Stimulated activated CD8-positive, alpha-beta memory T cell treated with anti-CD3 and anti-CD28 coated beads, Interleukin-2, amount 100 ng/mL, for 48 hours (primary cell): ENCODE data around the gene TAS2R31.
"Not testable (repeated sequence)": the region's sequence is repeated elsewhere in the genome, so short reads cannot be mapped to it uniquely, and the experiment has no call there.

ENCODE experiments used
- DNase-seq, 2 donors: peaks; one replicate each; pipeline ENCODE4 v3.0.0-alpha.2; 2020; ENCODE audit warnings: low read depth in 2 of 2

TAS2R31 gene, protein sequence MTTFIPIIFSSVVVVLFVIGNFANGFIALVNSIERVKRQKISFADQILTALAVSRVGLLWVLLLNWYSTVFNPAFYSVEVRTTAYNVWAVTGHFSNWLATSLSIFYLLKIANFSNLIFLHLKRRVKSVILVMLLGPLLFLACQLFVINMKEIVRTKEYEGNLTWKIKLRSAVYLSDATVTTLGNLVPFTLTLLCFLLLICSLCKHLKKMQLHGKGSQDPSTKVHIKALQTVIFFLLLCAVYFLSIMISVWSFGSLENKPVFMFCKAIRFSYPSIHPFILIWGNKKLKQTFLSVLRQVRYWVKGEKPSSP

DNA sequence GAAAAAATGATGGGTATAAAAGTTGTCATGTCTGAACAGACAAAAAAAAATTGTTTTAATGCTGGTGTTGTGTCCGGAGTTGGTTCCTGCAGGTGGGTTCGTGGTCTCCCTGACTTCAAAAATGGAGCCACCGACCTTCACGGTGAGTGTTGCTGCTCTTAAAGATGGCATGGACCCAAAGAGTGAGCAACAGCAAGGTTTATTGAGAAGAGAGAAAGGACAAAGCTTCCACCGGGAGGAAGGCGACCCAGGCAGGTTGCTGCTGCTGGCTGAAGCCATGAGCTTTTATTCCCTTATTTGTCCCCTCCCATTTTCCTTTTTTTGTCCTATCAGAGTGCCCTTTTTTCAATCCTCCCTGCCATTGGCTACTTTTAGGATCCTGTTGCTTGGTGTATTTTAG is at the start of gene TAS2R31:
TSS of gene TAS2R31 (minus strand) at position 101 of the 400 bp plus-strand sequence. CDS start at position 29, 72 bp downstream.
- DNase-seq = no peak

- no peak for DNase-seq
Measured at GRCh38 chr12:11078246-11078645, 47.0 kb upstream of the TAS2R31 start.

- no peak for DNase-seq
Measured at GRCh38 chr12:11075642-11076041, 44.4 kb upstream of the TAS2R31 start.

GRCh38 chr12:11071414-11071813 is 40.2 kb upstream of the TAS2R31 start:
- DNase-seq = no peak

DNA sequence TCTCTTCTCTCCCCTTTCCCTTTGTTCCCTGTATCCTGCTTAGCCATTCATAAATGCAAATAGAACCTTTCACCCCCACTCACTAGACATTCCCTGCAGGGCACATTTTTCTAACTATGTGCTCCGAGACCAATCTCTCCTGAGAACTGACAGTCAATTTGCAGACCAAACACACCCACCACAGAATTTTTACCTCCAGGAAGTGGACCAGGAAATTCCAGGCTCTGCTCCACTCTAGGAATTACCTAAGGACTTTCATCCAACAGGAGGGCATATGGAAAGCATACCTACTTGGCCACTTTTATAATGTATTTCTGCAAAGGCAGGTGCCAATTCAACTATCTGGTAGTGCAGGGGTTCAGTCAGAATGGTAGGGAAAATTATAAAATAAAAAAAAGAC is 39.8 kb upstream of the TAS2R31 start:
- no peak for DNase-seq

DNA sequence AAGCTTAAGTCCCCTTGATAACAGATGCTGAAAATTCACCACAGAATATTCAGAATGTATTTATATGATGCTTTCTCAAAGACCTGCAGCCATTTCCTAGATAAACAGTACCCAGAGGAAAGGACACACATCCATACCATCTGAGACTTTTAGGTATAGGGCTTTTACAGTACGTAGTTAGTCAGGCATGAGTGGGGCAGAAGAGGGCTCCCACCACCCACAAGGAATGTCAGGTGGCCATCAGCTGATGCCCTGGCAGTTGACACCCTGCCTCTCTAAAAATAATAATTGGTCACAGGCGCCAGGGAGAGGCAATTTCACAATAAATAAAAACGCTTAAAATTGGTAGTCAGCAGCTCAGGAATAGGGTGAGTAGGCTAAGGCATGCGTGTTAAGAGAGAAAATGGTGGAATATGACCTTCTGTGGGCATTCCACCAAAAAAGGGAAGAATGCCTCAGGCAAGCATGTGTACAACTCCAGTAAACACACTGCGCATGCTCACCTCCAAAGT is 38.7 kb upstream of the TAS2R31 start:
- DNase-seq = no peak

DNA sequence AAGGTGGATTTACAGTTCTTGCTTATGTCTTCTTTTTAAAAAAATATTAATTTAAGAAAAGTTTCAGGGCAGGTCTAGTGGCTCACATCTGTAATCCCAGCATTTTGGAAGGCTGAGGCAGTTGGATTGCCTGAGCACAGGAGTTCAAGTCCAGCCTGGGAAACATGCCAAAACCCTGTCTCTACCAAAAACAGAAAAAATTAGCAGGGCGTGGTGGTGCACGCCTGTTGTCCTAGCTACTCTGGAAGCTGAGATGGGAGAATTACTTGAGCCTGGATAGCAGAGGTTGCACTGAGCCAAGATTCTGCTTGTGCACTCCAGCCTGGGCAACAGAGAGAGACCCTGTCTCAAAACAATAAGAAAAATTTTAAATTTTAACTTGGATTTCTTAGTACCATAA is 36.3 kb upstream of the TAS2R31 start:
- DNase-seq = no peak

GRCh38 chr12:11062194-11062593 is 31.0 kb upstream of the TAS2R31 start, which contains the start of gene TAS2R46:
Gene TAS2R46, minus strand, starts transcription at chr12:11062294. Its CDS starts 0 bp downstream, at chr12:11062294.
- DNase-seq = not testable (repeated sequence)

GRCh38 chr12:11059784-11060183 is 28.6 kb upstream of the TAS2R31 start:
- no peak for DNase-seq

DNA sequence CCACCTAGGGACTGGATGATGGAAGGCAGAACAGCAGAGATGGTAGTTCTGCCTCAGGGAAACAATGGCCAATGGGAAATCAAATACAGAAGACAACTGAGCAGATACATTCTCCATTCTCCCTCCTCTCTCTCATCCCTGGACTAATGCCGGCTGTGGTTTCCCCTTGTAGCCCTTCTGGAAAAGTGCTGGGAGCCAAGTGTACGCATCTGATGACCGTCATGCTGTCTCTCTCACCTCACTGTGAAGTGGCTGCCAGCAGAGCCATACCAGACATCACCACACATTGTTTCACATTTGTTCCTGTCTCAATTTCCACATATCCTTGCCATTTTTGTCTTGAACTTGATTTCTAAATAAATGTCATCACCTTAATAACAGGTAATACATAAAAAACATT is 27.8 kb upstream of the TAS2R31 start:
- no peak for DNase-seq

DNA sequence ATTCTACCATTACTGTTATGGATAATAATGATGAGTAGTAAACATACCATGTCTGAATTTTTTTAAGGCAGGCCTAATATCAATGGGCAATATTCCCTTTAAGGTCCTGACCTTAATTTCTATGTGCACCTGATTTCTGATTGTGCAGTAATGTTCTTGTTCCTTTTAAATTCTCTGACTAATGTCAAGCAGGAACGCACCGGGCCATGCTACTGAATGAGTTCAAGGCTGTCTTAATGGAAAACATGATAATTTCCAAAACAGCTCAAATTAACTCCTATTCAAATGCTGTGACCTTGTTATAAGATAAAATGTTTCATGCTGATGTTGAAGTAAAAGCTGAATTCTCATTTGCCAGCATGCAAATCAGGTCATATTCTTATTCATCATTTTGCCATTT is 24.1 kb upstream of the TAS2R31 start:
- no peak for DNase-seq

DNA sequence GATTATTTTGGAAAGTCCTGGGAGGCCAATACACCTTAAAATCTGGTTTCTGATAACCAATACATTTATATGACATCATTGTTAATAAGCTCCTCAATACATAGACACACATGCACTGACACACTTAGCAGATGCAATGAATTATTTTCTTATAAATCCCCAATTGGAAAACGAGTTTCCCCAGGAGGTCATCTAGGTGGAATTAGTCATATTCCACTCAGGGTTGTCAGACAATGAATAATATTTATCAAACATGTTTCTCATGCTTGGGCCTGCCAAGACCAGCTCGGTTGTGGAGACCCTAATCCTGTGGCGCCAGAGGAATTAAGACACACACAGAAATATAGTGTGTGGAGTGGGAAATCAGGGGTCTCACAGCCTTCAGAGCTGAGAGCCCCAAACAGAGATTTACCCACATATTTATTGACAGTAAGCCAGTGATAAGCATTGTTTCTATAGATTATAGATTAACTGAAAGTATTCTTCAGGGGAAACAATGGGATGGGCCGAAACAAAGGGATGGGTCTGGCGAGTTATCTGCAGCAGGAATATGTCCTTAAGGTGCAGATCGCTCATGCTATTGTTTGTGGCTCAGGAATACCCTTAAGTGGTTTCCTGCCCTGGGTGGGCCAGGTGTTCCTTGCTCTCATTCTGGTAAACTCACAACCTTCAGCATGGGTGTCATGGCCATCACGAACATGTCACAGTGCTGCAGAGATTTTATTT is 18.8 kb upstream of the TAS2R31 start:
- DNase-seq = not testable (repeated sequence)

DNA sequence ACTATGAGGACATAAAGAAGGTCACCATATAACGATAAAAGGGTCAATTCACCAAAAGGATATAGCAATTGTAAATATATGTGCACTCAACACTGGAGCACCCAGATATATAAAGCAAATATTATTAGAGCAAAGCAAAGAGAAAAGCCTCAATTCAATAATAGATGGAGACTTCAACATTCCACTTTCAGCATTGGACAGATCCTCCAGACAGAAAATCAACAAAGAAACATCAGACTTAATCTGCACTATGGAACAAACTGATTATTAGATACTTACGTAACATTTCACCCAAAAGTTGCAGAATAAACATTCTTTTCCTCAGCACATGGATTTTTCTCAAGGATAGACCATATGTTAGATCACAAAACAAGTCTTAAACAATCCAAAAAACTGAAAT is 10.2 kb upstream of the TAS2R31 start:
- DNase-seq = not testable (repeated sequence)

DNA sequence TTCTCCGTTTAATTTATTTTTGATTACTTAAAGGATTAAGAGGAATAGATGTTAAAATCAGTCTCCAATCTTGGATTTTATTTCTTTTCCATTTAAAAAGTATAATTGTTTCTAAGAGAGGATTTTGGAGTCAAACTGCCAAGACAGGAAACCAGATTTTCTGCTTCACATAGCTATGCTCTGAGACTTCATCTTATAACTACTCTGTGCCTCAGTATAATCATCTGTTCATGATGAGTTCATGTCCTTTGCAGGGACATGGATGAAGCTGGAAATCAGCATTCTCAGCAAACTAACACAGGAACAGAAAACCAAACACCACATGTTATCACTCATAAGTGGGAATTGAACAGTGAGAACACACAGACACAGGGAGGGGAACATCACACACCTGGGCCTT is 9.0 kb upstream of the TAS2R31 start:
- no peak for DNase-seq

DNA sequence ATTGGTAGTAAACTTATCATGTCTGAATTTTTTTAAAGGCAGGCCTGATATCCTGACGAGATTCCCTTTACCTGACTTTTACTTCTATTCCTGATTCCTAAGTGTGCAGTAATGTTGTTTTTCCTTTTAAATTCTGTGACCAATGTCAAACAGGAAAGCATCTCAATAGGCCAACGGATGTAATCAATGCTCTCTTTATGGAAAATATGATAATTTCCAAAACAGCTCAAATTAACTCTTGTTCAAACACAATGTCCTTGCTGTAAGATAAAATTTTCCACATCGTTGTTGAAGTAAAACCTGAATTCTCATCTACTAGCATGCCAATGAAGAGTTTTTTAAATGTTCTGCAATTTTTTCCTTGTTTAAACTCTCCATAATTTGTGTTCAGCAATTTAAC is 8.0 kb upstream of the TAS2R31 start:
- DNase-seq = no peak

GRCh38 chr12:11033959-11034358 is 2.8 kb upstream of the TAS2R31 start:
- not testable (repeated sequence) for DNase-seq

DNA sequence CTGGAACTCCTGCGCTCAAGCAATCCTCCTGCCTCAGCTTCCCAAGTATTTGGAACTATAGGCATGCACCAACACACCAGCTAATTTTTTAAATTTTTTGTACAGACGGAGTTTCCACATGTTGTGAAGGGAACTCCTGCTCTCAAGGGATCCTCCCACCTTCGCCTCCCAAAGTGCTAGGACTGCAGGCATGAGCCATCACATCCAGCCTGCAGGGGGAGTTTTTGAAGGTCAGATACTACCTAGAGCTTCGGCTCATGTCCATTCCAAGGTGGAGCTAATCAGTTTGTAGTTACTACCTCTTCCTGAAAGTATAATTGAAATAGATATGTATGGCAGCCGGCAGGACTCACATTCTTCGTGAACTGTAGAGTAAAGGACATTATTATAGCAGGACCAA is 5.1 kb downstream of the TAS2R31 start:
- no peak for DNase-seq

- no peak for DNase-seq
Measured at GRCh38 chr12:11023387-11023786, 7.8 kb downstream of the TAS2R31 start.

- no peak for DNase-seq
Measured at GRCh38 chr12:11022520-11022919, 8.7 kb downstream of the TAS2R31 start, which contains the start of gene TAS2R19. Gene TAS2R19, minus strand, starts transcription at chr12:11022620. Its CDS starts 49 bp downstream, at chr12:11022571.

GRCh38 chr12:11016937-11017336 is 14.3 kb downstream of the TAS2R31 start:
- no peak for DNase-seq

DNA sequence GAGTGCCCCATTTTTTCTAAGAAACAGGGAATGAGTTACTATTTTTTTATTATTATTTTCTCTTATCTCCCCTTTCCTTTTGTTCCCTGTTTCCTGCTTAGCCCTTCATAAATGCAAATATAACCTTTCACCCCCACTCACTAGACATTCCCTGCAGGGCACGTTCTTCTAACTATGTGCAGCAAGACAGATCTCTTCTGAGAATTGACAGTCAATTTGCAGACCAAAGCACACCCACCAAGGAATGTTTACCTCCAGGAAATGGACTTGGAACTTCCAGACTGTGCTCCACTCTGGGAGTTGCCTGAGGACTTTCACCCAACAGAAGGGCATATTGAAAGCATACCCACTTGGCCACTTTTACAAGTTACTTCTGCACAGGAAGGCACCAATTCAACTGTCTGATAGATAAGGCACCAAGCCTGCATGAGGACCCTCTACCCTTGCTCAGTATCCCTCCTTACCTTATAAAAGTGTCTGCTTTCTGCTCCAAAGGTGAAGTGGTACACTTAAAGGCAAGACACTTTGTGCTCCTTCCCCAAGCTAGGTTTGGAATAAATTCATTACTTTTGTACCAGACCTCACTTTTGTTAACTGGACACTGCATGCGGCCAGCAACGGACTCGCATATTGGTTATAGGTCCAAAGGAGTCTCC is 15.3 kb downstream of the TAS2R31 start:
- no peak for DNase-seq

GRCh38 chr12:11014234-11014633 is 17.0 kb downstream of the TAS2R31 start:
- DNase-seq = no peak
